ENCODE data around the gene SH2D3A.

- TF ChIP-seq CTCF (IDR thresholded peaks at IDR 0.05; ENCODE audit: poor library complexity) (no peak), EZH2 (IDR thresholded peaks at IDR 0.05; ENCODE audit: borderline replicate concordance) (no peak), EZH2phosphoT487 (IDR thresholded peaks at IDR 0.05; ENCODE audit: low read depth, severe bottlenecking, unreplicated experiment) (no peak)
Measured at GRCh38 chr19:6730941-6731670, 36.1 kb downstream of the SH2D3A start.

All from hepatocyte (in vitro differentiated cells).